CD4-positive, alpha-beta memory T cell (primary cell): ENCODE results near the gene YIF1B. TPM values are rescaled to one million over a fixed set of nuclear protein-coding genes. Genes with fewer than 3 reads are reported as not detected.
"Not testable (repeated sequence)": the region's sequence is repeated elsewhere in the genome, so short reads cannot be mapped to it uniquely, and the experiment has no call there.

ENCODE experiments used
- CTCF ChIA-PET: fragments of 350-600 bp; sonication (Branson Sonifier 250); formaldehyde crosslinking; loops from one replicate; lab custom pipeline; 2021; ENCODE audit warnings: inconsistent platforms; ENCODE audit not compliant: partially characterized antibody; lab: Charles Lee
- POLR2A ChIA-PET: fragments of 350-600 bp; sonication (Branson Sonifier 250); formaldehyde crosslinking; loops from one replicate; lab custom pipeline; 2021; ENCODE audit not compliant: partially characterized antibody; lab: Charles Lee
- DNase-seq, 5 donors: peaks; one replicate each; pipeline versions ENCODE4 v3.0.0 to v3.0.0-alpha.2; 2020 to 2022; ENCODE audit warnings: mixed read lengths in 1 of 5
- H3K27ac ChIP-seq: one replicate; pipeline ENCODE4 v1.7.0; 2013; ENCODE audit warnings: low read depth, low read length
- H3K27me3 ChIP-seq: 2 replicates; pipeline ENCODE4 v1.7.0; 2013; ENCODE audit warnings: mild to moderate bottlenecking, low read length, moderate library complexity; ENCODE audit not compliant: insufficient read depth
- H3K36me3 ChIP-seq: 2 replicates; pipeline ENCODE4 v1.7.0; 2013; ENCODE audit warnings: mild to moderate bottlenecking, low read length, moderate library complexity; ENCODE audit not compliant: insufficient read depth
- H3K4me1 ChIP-seq: 2 replicates; pipeline ENCODE4 v1.7.0; 2013; ENCODE audit warnings: mild to moderate bottlenecking, low read length, moderate library complexity; ENCODE audit not compliant: insufficient read depth
- H3K4me3 ChIP-seq, 2 donors: one replicate each; pipeline ENCODE4 v1.7.0; 2013; ENCODE audit warnings: low read length in 2 of 2, mild to moderate bottlenecking in 1 of 2
- H3K9me3 ChIP-seq, 2 donors: one replicate each; pipeline ENCODE4 v1.7.0; 2013; ENCODE audit warnings: low read length in 2 of 2, control low read depth in 1 of 2; ENCODE audit not compliant: control insufficient read depth in 1 of 2
- H3K27ac Mint-ChIP-seq, 7 donors: one replicate each; pipeline ENCODE4 v1.8.0; 2020 to 2021; ENCODE audit warnings: mixed read lengths in 7 of 7, mild to moderate bottlenecking in 6 of 7, inconsistent platforms in 3 of 7, moderate library complexity in 3 of 7
- H3K27me3 Mint-ChIP-seq, 2 donors: one replicate each; pipeline ENCODE4 v1.8.0; 2020 to 2021; ENCODE audit warnings: mixed read lengths in 2 of 2
- H3K36me3 Mint-ChIP-seq, 2 donors: one replicate each; pipeline ENCODE4 v1.8.0; 2020 to 2021; ENCODE audit warnings: mixed read lengths in 2 of 2, inconsistent platforms in 1 of 2, mild to moderate bottlenecking in 1 of 2
- H3K4me1 Mint-ChIP-seq, 4 donors: one replicate each; pipeline ENCODE4 v1.8.0; 2020 to 2021; ENCODE audit warnings: mixed read lengths in 4 of 4, mild to moderate bottlenecking in 1 of 4
- H3K4me3 Mint-ChIP-seq, 8 donors: one replicate each; pipeline ENCODE4 v1.8.0; 2020 to 2021; ENCODE audit warnings: mixed read lengths in 8 of 8, mild to moderate bottlenecking in 7 of 8, moderate library complexity in 6 of 8, inconsistent platforms in 3 of 8
- H3K9me3 Mint-ChIP-seq, 8 donors: one replicate each; pipeline ENCODE4 v1.8.0; 2020 to 2021; ENCODE audit warnings: mixed read lengths in 8 of 8, mild to moderate bottlenecking in 5 of 8, inconsistent platforms in 3 of 8, moderate library complexity in 1 of 8
- intact Hi-C: fragments of 100-400 bp; cut with micrococcal nuclease; formaldehyde crosslinking; loops from one replicate; pipeline ENCODE4 v1.15.1; 2023
- polyA plus RNA-seq, 2 donors: library from polyadenylated mRNA; unstranded; fragments of 300-500 nt; fragmentation: Illumina TruSeq; gene quantifications; one replicate each; pipeline ENCODE4 v1.2.3, GENCODE V29; 2021
- total RNA-seq, 2 experiments: library from RNA; stranded (reverse); gene quantifications; one replicate each; pipeline ENCODE4 v1.2.3, GENCODE V29; 2021

Gene YIF1B
- total and polyA plus RNA-seq, 4 experiments from 2014 or later = 35.8 to 57.4 (median 41.5) TPM

DNA sequence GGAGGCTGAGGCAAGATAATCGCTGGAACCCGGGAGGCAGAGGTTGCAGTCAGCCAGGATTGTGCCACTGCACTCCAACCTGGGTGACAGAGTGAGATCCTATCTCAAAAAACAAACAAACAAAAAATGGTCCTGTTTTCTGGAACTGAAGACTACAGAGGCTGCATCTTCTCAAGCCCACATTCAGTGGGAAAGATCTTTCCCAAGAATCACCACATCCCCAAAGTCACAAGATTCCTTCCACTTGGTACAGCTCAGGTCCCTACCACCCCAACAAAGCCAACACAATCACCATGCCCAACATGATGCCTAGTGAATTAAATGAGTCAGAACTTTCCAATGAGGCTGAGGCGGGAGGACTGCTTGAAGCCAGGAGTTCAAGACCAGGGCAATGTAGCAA is 35.1 kb upstream of the YIF1B start:
- Mint-ChIP-seq H3K9me3 (no peaks in the 10 kb centered on the region), H3K27ac (no peak overlapping the region), H3K4me3 (no peak overlapping the region), H3K4me1 (no peaks in the 10 kb centered on the region), H3K27me3 (no peaks in the 10 kb centered on the region), H3K36me3 (peaks cover 0 to 1% of the 10 kb centered on the region in 2 donors)
- POLR2A ChIA-PET = interaction anchor here (0.9 to 1.2 kb wide), 2 partner anchors 10 to 23 kb away, joined by 3 read pairs; partner anchors contain the start of gene PSMD8
- DNase-seq = no peak
- H3K4me1 ChIP-seq = no peaks in the 10 kb centered on the region
- H3K27me3 ChIP-seq = no peaks in the 10 kb centered on the region
- H3K4me3 ChIP-seq = no peak overlapping the region
- intact Hi-C loops = no loop called here
- H3K27ac ChIP-seq = no peak overlapping the region
- H3K36me3 ChIP-seq = no peaks in the 10 kb centered on the region
- CTCF ChIA-PET = no interaction called here
- no peaks in the 10 kb centered on the region for H3K9me3 ChIP-seq

DNA sequence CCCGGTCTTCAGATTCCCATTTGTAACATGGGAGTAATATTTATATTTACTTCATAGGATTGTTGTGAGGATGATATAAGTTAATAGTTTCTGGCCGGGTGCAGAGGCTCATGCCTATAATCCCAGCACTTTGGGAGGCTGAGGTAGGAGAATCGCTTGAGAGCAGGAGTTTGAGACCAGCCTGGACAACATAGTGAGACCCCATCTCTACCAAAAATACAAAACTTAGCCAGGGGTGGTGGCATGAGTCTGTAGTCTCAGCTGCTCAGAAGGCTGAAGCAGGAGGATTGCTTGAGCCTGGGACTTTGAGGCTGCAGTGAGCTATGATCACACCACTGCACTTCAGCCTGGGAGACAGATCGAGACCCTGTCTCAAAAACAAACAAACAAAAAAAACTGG is 31.1 kb upstream of the YIF1B start:
- Mint-ChIP-seq H3K4me1 (no peaks in the 10 kb centered on the region), H3K27me3 (no peaks in the 10 kb centered on the region), H3K4me3 (no peak overlapping the region), H3K27ac (no peak overlapping the region), H3K9me3 (no peaks in the 10 kb centered on the region), H3K36me3 (peaks cover 1 to 3% of the 10 kb centered on the region in 2 donors)
- no peaks in the 10 kb centered on the region for H3K36me3 ChIP-seq
- DNase-seq = no peak
- H3K4me1 ChIP-seq = no peaks in the 10 kb centered on the region
- ChIA-PET POLR2A (no interaction called here), CTCF (no interaction called here)
- H3K4me3 ChIP-seq = no peak overlapping the region
- H3K27ac ChIP-seq = no peak overlapping the region
- intact Hi-C loops = no loop called here
- H3K27me3 ChIP-seq = no peaks in the 10 kb centered on the region
- no peaks in the 10 kb centered on the region for H3K9me3 ChIP-seq

DNA sequence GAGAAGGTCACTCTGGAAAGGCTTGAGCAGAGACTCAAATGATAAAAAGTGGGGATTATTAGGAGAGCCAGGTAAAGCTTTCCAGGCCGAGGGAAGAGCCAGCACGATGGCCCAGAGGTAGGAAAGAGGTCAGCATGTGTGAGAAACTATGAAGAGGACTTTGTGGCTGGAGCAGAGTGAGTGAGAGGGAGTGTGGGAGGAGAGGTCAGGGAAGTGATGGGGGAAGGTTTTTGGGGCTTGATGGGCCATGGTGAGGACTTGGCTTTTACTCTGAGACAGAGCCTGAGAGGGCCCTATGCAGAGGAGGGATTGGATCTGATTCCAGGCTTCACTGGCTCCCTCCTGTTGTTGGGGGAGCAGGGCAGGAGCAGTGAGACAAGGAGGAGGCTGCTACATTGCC is 25.2 kb upstream of the YIF1B start:
- H3K27ac Mint-ChIP-seq = peak overlapping the region in 2 of 7 donors; percentile 30 to 69
- H3K27ac ChIP-seq = no peak overlapping the region
- POLR2A ChIA-PET = no interaction called here
- no peaks in the 10 kb centered on the region for H3K27me3 ChIP-seq
- DNase-seq = no peak
- CTCF ChIA-PET = no interaction called here
- peaks cover 0 to 1% (median 0%) of the 10 kb centered on the region in 8 donors for H3K9me3 Mint-ChIP-seq
- H3K36me3 ChIP-seq = no peaks in the 10 kb centered on the region
- H3K36me3 Mint-ChIP-seq = peaks cover 7 to 12% of the 10 kb centered on the region in 2 donors
- H3K4me3 Mint-ChIP-seq = no peak overlapping the region
- no peaks in the 10 kb centered on the region for H3K27me3 Mint-ChIP-seq
- intact Hi-C loops = no loop called here
- H3K9me3 ChIP-seq = no peaks in the 10 kb centered on the region
- no peak overlapping the region for H3K4me3 ChIP-seq
- peaks cover 7% of the 10 kb centered on the region for H3K4me1 ChIP-seq
- peaks cover 11 to 17% (median 15%) of the 10 kb centered on the region in 4 donors for H3K4me1 Mint-ChIP-seq

DNA sequence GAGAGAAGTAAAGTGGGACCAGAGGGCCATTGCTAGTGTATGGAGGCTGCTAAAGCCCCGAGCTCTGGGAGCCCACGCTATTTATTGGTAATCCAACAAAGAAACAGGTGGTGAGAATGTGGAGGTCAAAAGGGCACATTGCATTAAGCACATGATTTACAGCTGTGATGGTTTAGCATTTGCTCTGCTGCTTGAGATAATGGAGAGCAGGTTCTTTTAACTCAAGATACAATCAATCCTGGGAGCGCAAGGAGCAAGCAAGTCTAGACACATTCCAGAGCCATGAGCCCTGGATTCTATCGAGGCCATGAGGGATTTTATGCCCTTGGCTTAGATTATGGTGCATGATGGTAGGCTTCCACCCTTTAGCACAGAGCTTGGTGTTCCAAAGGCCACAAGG is 23.3 kb upstream of the YIF1B start:
- H3K36me3 ChIP-seq, H3K27me3 ChIP-seq, DNase-seq, H3K9me3 ChIP-seq, H3K9me3 Mint-ChIP-seq, H3K4me1 ChIP-seq, H3K27ac ChIP-seq, POLR2A ChIA-PET, H3K4me3 ChIP-seq, H3K27me3 Mint-ChIP-seq: not testable (repeated sequence)
- Mint-ChIP-seq H3K36me3 (peaks cover 5 to 14% of the 10 kb centered on the region in 2 donors), H3K4me3 (peak overlapping the region in 2 of 8 donors; percentile 30 to 63), H3K27ac (peak overlapping the region in 1 of 7 donors; percentile 46), H3K4me1 (peaks cover 11 to 20% (median 16%) of the 10 kb centered on the region in 4 donors)
- intact Hi-C loops = loop anchor here (5.0 to 10.0 kb wide), 3 partner anchors 197 to 1024 kb away; no protein-coding TSS in a partner anchor
- CTCF ChIA-PET = interaction anchor here (2.0 kb wide), 1 partner anchor 96 kb away, joined by 13 read pairs; no protein-coding TSS in a partner anchor

DNA sequence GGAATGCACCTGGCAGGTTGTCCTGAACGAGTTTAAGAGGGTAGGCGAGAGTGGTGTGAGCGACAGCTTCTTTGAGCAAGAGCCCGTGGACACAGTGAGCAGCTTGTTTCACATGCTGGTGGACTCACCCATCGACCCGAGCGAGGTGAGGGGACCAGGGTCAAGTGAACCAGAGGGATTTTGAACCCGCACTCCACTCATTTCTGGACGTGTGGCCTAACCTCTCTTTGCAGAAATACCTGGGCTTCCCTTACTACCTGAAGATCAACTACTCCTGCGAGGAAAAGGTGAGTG is 21.6 kb upstream of the YIF1B start:
- Mint-ChIP-seq H3K27ac (peak overlapping the region; percentile 94 to 100 (median 99)), H3K36me3 (peaks cover 5 to 13% of the 10 kb centered on the region in 2 donors), H3K9me3 (peaks cover 0 to 2% (median 0%) of the 10 kb centered on the region in 8 donors), H3K4me1 (peaks cover 11 to 20% (median 16%) of the 10 kb centered on the region in 4 donors), H3K27me3 (no peaks in the 10 kb centered on the region), H3K4me3 (peak overlapping the region; percentile 93 to 99 (median 96))
- Histone ChIP-seq H3K4me1 (peaks cover 7% of the 10 kb centered on the region), H3K27ac (peak overlapping the region; percentile 83), H3K4me3 (peak overlapping the region; percentile 34 to 79), H3K27me3 (no peaks in the 10 kb centered on the region), H3K36me3 (no peaks in the 10 kb centered on the region), H3K9me3 (no peaks in the 10 kb centered on the region)
- intact Hi-C loops = loop anchor here (5.0 to 10.0 kb wide), 3 partner anchors 195 to 1023 kb away; no protein-coding TSS in a partner anchor
- POLR2A ChIA-PET = interaction anchor here (0.8 to 4.2 kb wide), 4 partner anchors 18 to 281 kb away, joined by 3 to 90 read pairs (median 6); partner anchors contain the start of genes EIF3K, FAM98C and PSMD8
- DNase-seq = no peak
- CTCF ChIA-PET = interaction anchor here (1.0 to 2.0 kb wide), 4 partner anchors 37 to 103 kb away, joined by 3 to 13 read pairs (median 6); partner anchors contain the start of genes FAM98C and PSMD8

DNA sequence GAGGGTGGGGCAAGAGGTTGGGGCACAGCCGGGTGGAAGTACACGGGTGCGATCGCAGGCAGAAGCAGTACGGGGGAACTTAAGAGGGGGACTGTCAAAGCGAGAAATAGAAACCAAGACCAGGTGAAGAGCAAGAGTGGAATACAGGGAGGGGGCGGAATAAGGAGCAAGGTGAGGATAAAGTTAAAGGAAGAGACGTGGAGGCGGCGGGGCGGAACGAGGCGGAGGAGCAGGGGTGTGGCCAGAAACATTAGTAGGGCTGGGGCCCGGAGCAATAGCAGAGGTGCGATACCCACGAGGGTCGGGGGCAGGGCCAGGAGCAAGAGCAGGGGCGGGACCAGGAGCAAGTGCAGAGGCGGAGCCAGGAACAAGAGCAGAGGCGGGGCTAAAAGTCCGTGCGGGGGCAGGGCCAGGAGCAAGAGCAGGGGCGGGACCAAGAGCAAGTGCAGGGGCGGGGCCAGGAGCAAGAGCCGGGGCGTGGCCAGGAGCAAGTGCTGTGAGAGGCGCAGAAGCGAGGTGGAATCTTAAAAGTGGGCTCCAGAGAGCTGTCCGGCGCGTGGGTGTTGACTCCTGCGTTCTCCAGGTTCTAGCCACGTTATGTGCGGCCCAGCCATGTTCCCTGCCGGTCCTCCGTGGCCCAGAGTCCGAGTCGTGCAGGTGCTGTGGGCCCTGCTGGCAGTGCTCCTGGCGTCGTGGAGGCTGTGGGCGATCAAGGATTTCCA is 21.1 kb upstream of the YIF1B start:
- peaks cover 7% of the 10 kb centered on the region for H3K4me1 ChIP-seq
- Mint-ChIP-seq H3K36me3 (peaks cover 5 to 13% of the 10 kb centered on the region in 2 donors), H3K27ac (peak overlapping the region; percentile 94 to 100 (median 99)), H3K27me3 (no peaks in the 10 kb centered on the region), H3K9me3 (peaks cover 0 to 2% (median 0%) of the 10 kb centered on the region in 8 donors), H3K4me3 (peak overlapping the region; percentile 93 to 99 (median 96)), H3K4me1 (peaks cover 11 to 20% (median 16%) of the 10 kb centered on the region in 4 donors)
- H3K27ac ChIP-seq = peak overlapping the region; percentile 83
- no peaks in the 10 kb centered on the region for H3K9me3 ChIP-seq
- POLR2A ChIA-PET = interaction anchor here (0.6 to 4.2 kb wide), 8 partner anchors 18 to 432 kb away, joined by 3 to 90 read pairs (median 4); partner anchors contain the start of genes EIF3K, FAM98C, GGN and PSMD8
- H3K4me3 ChIP-seq = peak overlapping the region; percentile 79 to 88
- CTCF ChIA-PET = interaction anchor here (1.0 to 7.8 kb wide), 12 partner anchors 24 to 434 kb away, joined by 3 to 73 read pairs (median 6); partner anchors contain the start of genes FAM98C, PSMD8, SIPA1L3 and WDR87
- intact Hi-C loops = loop anchor here (1.0 to 10.0 kb wide), 7 partner anchors 38 to 1022 kb away; partner anchors contain the start of genes ACTN4, PSMD8 and SIPA1L3
- no peaks in the 10 kb centered on the region for H3K36me3 ChIP-seq
- H3K27me3 ChIP-seq = no peaks in the 10 kb centered on the region
- peak; percentile 94 to 96 (median 95) for DNase-seq
